Ishikawa (cell line): ENCODE results near the gene RCN1.
A peak's percentile ranks its signal among the peaks of the same experiment; 100 is the strongest.

Experiments
- CEBPB ChIP-seq: IDR thresholded peaks from 2 replicates; pipeline ENCODE4 v1.6.1; 2012
- CREB1 ChIP-seq: IDR thresholded peaks from 2 replicates; pipeline ENCODE4 v1.6.1; 2012; ENCODE audit warnings: low read depth
- EGR1 ChIP-seq: IDR thresholded peaks from 2 replicates; pipeline ENCODE4 v1.6.1; 2012
- EP300 ChIP-seq: IDR thresholded peaks from 2 replicates; pipeline ENCODE4 v1.6.1; 2012; ENCODE audit warnings: borderline replicate concordance
- FOXM1 ChIP-seq: IDR thresholded peaks from 2 replicates; pipeline ENCODE4 v1.6.1; 2012; ENCODE audit warnings: low read depth, borderline replicate concordance
- NFIC ChIP-seq: IDR thresholded peaks from 2 replicates; pipeline ENCODE4 v1.6.1; 2012
- RAD21 ChIP-seq: IDR thresholded peaks from 2 replicates; pipeline ENCODE4 v1.6.1; 2012; ENCODE audit warnings: low read depth
- TAF1 ChIP-seq: IDR thresholded peaks from 2 replicates; pipeline ENCODE4 v1.6.1; 2012; ENCODE audit warnings: low read depth, mild to moderate bottlenecking
- TCF12 ChIP-seq: IDR thresholded peaks from 2 replicates; pipeline ENCODE4 v1.6.1; 2012; ENCODE audit warnings: low read depth
- TEAD4 ChIP-seq: IDR thresholded peaks from 2 replicates; pipeline ENCODE4 v1.6.1; 2012
- YY1 ChIP-seq: IDR thresholded peaks from 2 replicates; pipeline ENCODE4 v1.6.1; 2012; ENCODE audit warnings: low read depth
- ZBTB7A ChIP-seq: IDR thresholded peaks from 2 replicates; pipeline ENCODE4 v1.6.1; 2012; ENCODE audit warnings: low read depth
- TF ChIP-seq, protein P1 (sequence below): IDR thresholded peaks from 2 replicates; pipeline ENCODE4 v1.6.1; 2012
- TF ChIP-seq, protein P2 (sequence below): IDR thresholded peaks from 2 replicates; pipeline ENCODE4 v1.6.1; 2012; ENCODE audit warnings: low read depth, mild to moderate bottlenecking
- TF ChIP-seq, protein P3 (sequence below): IDR thresholded peaks from 2 replicates; pipeline ENCODE4 v1.6.1; 2012

Gene RCN1

DNA sequence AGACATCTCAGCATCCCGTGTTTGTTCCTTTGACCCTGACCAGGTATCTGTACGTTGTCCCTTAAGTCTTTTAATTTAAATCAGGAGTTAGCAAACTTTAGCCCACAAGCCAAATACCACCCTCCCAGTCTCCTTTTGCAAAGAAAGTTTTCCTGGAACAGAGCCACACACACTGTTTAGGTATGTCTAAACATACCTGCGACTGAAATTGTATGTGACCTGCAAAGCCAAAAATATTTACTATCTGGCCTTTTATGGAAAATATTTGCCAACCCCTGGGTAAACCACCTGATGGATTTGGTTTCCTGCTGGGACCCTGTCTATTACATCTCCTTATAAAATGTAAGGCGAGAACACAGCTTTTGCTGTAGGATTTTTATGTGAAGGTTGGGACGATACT lies 20.2 kb upstream of the RCN1 start:
- no peak for TF ChIP-seq NFIC
- TF ChIP-seq EP300, result no peak
- TF ChIP-seq, protein P1, sequence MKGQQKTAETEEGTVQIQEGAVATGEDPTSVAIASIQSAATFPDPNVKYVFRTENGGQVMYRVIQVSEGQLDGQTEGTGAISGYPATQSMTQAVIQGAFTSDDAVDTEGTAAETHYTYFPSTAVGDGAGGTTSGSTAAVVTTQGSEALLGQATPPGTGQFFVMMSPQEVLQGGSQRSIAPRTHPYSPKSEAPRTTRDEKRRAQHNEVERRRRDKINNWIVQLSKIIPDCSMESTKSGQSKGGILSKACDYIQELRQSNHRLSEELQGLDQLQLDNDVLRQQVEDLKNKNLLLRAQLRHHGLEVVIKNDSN, result no peak
- TF ChIP-seq EGR1, result no peak
- TF ChIP-seq TAF1, result no peak
- TF ChIP-seq, protein P2, sequence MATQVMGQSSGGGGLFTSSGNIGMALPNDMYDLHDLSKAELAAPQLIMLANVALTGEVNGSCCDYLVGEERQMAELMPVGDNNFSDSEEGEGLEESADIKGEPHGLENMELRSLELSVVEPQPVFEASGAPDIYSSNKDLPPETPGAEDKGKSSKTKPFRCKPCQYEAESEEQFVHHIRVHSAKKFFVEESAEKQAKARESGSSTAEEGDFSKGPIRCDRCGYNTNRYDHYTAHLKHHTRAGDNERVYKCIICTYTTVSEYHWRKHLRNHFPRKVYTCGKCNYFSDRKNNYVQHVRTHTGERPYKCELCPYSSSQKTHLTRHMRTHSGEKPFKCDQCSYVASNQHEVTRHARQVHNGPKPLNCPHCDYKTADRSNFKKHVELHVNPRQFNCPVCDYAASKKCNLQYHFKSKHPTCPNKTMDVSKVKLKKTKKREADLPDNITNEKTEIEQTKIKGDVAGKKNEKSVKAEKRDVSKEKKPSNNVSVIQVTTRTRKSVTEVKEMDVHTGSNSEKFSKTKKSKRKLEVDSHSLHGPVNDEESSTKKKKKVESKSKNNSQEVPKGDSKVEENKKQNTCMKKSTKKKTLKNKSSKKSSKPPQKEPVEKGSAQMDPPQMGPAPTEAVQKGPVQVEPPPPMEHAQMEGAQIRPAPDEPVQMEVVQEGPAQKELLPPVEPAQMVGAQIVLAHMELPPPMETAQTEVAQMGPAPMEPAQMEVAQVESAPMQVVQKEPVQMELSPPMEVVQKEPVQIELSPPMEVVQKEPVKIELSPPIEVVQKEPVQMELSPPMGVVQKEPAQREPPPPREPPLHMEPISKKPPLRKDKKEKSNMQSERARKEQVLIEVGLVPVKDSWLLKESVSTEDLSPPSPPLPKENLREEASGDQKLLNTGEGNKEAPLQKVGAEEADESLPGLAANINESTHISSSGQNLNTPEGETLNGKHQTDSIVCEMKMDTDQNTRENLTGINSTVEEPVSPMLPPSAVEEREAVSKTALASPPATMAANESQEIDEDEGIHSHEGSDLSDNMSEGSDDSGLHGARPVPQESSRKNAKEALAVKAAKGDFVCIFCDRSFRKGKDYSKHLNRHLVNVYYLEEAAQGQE, result no peak
- TF ChIP-seq RAD21, result no peak
- TF ChIP-seq ZBTB7A, result no peak
- no peak for TF ChIP-seq CEBPB
- no peak for TF ChIP-seq TCF12
- TF ChIP-seq, protein P3, sequence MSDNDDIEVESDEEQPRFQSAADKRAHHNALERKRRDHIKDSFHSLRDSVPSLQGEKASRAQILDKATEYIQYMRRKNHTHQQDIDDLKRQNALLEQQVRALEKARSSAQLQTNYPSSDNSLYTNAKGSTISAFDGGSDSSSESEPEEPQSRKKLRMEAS, result no peak
- TF ChIP-seq TEAD4, result no peak
- no peak for TF ChIP-seq CREB1
- TF ChIP-seq FOXM1, result no peak
- no peak for TF ChIP-seq YY1

DNA sequence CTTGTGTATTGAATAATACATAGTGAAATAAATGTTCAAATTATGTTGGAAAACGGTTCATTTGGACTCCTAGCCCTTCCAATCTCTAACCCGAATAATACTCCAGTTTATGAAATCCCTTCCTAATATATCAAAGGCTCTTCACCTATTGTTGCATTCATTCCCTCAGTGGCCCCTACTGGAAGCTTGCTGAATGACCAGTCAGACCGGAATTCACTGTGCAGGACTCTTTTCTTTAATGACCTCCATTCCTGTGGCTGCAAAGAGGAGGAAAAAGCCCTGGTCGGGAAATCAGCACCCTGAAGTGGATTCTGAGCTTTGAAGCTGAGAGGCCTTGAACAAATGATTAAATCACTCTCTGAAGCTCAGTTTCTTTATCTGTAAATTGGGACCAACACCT lies 19.1 kb upstream of the RCN1 start:
- TF ChIP-seq CEBPB (no peak), YY1 (no peak), RAD21 (peak; percentile 18; the same call in 1 of the 2 replicates)
- TF ChIP-seq, protein P1, result no peak

DNA sequence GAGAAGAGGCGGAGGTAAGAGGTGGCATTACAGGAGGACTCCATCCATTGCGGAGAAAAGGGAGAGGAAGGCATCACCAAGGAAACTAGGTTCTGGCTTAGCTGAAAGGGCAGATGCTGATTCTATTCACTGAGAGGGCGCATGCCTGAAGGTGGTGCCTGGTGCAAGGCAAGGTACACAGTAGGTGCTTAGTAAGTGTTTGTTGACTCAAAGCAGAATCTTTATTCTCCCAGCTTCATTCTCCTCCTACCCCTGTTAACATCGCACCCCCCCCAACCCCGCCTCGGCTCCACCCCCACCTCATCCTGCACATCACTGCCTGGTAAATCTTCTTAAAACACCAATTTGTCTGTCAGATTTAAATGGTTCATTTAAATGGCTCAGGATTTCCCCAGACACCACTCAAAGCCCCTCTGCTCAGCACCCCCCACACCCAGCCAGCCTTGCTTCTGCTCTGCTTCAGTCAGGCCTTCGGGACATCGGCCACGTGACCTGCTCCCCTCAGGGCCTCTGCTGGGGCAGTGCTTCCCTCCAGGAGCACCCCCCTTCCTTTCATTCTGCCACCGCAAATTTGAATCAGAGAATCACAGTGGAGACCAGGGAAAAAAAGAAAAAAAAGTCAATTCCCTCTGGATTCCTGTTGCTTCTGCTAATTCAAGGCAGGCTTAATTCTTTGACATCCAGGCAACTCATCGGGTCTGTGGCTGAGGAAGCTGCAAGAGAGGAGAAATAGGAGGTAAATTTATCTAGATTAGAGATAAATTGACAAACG lies 17.8 kb upstream of the RCN1 start:
- TF ChIP-seq CEBPB (no peak), RAD21 (no peak), EP300 (no peak), NFIC (no peak), TCF12 (no peak), TEAD4 (no peak), TAF1 (no peak), CREB1 (no peak), FOXM1 (no peak), ZBTB7A (no peak)
- TF ChIP-seq, protein P2, result no peak
- TF ChIP-seq, protein P1, result no peak

DNA sequence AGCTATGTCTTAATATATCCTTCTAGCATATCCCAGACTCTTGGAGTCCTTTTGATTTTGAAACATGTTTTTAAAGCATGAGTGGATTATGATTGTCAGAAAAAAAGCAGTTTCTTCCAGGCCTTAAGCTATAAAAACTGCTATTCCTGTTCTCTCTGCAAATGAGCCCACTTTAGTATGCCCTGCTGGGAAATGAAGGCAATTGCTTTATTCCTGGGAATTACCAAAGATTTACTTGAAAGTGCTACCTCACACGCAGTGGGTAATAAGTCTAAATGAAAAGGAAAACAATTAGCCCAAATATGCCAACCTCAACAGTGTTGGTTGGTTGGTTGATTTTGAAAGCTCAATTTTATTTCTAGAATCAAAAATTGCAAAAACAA lies 17.2 kb upstream of the RCN1 start:
- TF ChIP-seq, protein P3, result no peak
- no peak for TF ChIP-seq NFIC
- TF ChIP-seq TCF12, result no peak
- TF ChIP-seq, protein P2, result no peak
- no peak for TF ChIP-seq YY1
- no peak for TF ChIP-seq EP300
- TF ChIP-seq TEAD4, result no peak
- no peak for TF ChIP-seq CEBPB
- no peak for TF ChIP-seq RAD21
- TF ChIP-seq CREB1, result no peak
- no peak for TF ChIP-seq FOXM1
- no peak for TF ChIP-seq EGR1
- TF ChIP-seq, protein P1, result no peak
- no peak for TF ChIP-seq ZBTB7A
- TF ChIP-seq TAF1, result no peak
